ENCODE results near the gene OSBPL6.
"Not testable (repeated sequence)": the region's sequence is repeated elsewhere in the genome, so short reads cannot be mapped to it uniquely, and the experiment has no call there.

Gene OSBPL6

DNA sequence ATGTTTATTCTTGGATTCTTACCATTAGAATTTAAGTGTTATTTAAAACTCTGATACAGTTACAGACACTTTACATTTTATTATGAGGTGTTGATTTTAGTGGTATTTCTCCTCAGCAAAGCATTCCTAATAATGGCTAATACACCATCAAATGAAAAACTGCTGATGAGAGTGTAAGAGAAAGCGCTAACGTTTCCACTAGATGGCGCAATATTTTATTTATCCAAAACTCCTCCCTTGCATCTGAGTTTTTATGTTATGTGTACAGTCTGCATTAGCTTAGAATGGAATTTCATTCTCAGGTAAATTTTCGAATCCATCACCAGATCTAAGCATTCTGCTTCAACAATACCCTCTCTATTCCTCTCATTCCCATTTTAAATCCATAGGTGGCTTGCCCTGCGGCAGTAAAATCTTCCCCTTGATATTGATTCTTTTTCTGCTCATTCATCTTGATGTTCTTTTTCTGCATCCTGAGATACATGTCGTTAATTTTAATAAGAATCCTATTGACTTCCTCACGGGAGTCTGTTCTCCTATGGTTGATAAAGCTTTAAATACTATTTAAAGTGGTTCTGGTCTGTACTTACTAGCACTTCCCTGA is 202.8 kb downstream of the OSBPL6 start:
- no peak for TF ChIP-seq ARNT (IDR thresholded peaks at IDR 0.05)
- no peak for TF ChIP-seq FOXM1 (IDR thresholded peaks at IDR 0.05; ENCODE audit: borderline replicate concordance)
- TF ChIP-seq SUZ12 (IDR thresholded peaks at IDR 0.05), result no peak
- peak; percentile 36 for DNase-seq (ENCODE audit: extremely low spot score)
- ChIA-PET CTCF (interaction anchor here (0.6 to 1.9 kb wide), 7 partner anchors 8 to 82 kb away, joined by 3 to 9 read pairs (median 4); no protein-coding TSS in a partner anchor), POLR2A (interaction anchor here (3.7 kb wide), 1 partner anchor 17 kb away, joined by 14 read pairs; no protein-coding TSS in a partner anchor)

DNA sequence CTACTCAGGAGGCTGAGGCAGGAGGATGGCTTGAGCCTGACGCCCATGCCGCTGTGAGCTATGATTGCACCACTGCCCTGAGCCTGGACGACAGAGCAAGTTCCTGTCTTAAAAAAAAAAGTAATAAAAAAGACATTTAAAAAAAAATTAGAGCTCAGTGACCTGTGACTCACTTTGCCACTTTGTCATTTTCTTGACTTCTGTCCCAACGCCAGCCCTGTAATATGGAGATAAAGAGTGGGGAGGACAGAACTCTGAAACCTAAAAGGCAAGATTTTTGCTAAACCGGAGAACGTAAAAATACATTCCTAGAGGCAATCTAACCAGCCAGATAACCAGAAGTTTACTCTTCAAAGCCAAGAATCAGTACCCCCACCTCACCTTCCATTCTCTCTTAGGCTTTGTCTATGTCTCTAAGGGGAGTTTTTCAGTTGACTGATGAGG is 207.7 kb downstream of the OSBPL6 start:
- no peak for TF ChIP-seq HDGF (IDR thresholded peaks at IDR 0.05; ENCODE audit: borderline replicate concordance)
- TF ChIP-seq, protein P1, sequence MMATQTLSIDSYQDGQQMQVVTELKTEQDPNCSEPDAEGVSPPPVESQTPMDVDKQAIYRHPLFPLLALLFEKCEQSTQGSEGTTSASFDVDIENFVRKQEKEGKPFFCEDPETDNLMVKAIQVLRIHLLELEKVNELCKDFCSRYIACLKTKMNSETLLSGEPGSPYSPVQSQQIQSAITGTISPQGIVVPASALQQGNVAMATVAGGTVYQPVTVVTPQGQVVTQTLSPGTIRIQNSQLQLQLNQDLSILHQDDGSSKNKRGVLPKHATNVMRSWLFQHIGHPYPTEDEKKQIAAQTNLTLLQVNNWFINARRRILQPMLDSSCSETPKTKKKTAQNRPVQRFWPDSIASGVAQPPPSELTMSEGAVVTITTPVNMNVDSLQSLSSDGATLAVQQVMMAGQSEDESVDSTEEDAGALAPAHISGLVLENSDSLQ (IDR thresholded peaks at IDR 0.05), result no peak
- TF ChIP-seq FOXA1 (IDR thresholded peaks at IDR 0.05), result no peak
- no peak for TF ChIP-seq LEF1 (IDR thresholded peaks at IDR 0.05; ENCODE audit: borderline replicate concordance)
- TF ChIP-seq L3MBTL2 (conservative IDR thresholded peaks at IDR 0.05), result no peak
- no peak for TF ChIP-seq FOXK2 (IDR thresholded peaks at IDR 0.05)
- no peak for TF ChIP-seq FOXM1 (IDR thresholded peaks at IDR 0.05; ENCODE audit: borderline replicate concordance)
- no peak for TF ChIP-seq NFRKB (IDR thresholded peaks at IDR 0.05)
- no peak for TF ChIP-seq ARNT (IDR thresholded peaks at IDR 0.05)
- TF ChIP-seq BHLHE40 (IDR thresholded peaks at IDR 0.05; ENCODE audit: borderline replicate concordance), result no peak
- no peak for TF ChIP-seq SUZ12 (IDR thresholded peaks at IDR 0.05)
- CTCF ChIA-PET, result interaction anchor here (0.6 kb wide), 2 partner anchors 95 to 653 kb away, joined by 3 to 4 read pairs; no protein-coding TSS in a partner anchor

DNA sequence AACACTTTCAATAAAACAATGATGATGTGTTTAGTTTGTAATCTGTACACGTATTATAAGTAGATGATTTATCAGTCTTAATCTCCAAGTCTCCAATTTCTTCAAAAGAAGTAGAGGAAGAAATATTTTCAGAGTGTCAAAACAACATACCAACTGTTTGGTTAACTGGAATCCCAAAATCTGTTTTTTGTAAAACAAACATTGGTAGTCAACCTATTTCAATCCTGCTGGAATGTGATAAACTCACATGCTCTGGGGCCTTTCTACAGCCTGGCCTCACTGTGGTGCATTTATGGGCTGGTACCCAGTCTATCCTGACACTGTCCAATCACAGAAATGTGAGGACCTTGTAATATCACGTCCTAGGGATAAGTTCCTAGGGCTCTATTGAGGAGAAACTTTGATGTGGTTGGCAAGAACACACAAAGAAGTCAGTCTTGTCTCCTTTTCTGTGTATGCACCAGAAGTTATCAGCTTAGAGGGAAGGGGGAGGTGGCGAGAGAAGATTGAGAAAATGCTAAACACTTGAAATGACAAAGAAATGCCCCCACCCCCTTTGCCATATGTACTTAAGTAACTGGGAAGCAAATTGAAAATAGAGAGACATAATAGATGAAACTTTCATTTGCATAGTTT is 209.5 kb downstream of the OSBPL6 start:
- TF ChIP-seq ZNF384 (IDR thresholded peaks at IDR 0.05) (no peak), ARNT (IDR thresholded peaks at IDR 0.05) (no peak), NFRKB (IDR thresholded peaks at IDR 0.05) (no peak), L3MBTL2 (conservative IDR thresholded peaks at IDR 0.05) (no peak), LEF1 (IDR thresholded peaks at IDR 0.05; ENCODE audit: borderline replicate concordance) (no peak), FOXK2 (IDR thresholded peaks at IDR 0.05) (no peak), CTBP1 (IDR thresholded peaks at IDR 0.05; ENCODE audit: borderline replicate concordance) (no peak), SUZ12 (IDR thresholded peaks at IDR 0.05) (no peak), SP1 (IDR thresholded peaks at IDR 0.05) (no peak), FOXA1 (IDR thresholded peaks at IDR 0.05) (no peak)
- TF ChIP-seq, protein P1 (IDR thresholded peaks at IDR 0.05), result no peak
- POLR2A ChIA-PET, result interaction anchor here (3.2 kb wide), 1 partner anchor 10 kb away, joined by 19 read pairs; no protein-coding TSS in a partner anchor
- no peak for DNase-seq (ENCODE audit: extremely low spot score)
- CTCF ChIA-PET, result interaction anchor here (1.6 kb wide), 1 partner anchor 11 kb away, joined by 4 read pairs; no protein-coding TSS in a partner anchor

More for the DNA sequence above, 207.7 kb downstream of the OSBPL6 start:
- DNase-seq (ENCODE audit: extremely low spot score), result no peak
- POLR2A ChIA-PET, result interaction anchor here (1.1 kb wide), 1 partner anchor 13 kb away, joined by 3 read pairs; no protein-coding TSS in a partner anchor

DNA sequence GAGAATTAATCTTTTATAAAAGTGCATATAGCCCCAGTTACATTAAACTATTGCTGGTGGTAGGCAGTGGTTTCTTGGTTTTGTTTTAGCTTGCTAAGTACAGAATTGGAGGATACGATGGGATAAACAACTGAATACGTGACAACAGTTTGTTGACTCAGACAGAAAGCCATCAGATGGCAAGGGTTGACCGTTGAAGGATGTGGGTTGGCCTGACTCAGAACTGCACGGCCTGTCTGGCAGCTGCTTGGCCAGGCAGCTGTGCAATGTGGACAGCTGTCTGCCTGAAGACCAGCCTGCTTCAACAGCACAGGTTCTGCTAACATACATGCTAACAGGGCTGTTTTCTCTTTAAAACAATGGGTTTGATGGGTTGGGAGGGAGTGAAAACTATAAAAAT is 210.1 kb downstream of the OSBPL6 start:
- DNase-seq (ENCODE audit: extremely low spot score), result no peak
- POLR2A ChIA-PET, result interaction anchor here (3.2 kb wide), 1 partner anchor 10 kb away, joined by 19 read pairs; no protein-coding TSS in a partner anchor
- CTCF ChIA-PET, result interaction anchor here (1.6 kb wide), 1 partner anchor 10 kb away, joined by 4 read pairs; no protein-coding TSS in a partner anchor
- TF ChIP-seq SUZ12 (IDR thresholded peaks at IDR 0.05) (no peak), L3MBTL2 (conservative IDR thresholded peaks at IDR 0.05) (no peak)
- TF ChIP-seq, protein P1 (IDR thresholded peaks at IDR 0.05), result no peak

DNA sequence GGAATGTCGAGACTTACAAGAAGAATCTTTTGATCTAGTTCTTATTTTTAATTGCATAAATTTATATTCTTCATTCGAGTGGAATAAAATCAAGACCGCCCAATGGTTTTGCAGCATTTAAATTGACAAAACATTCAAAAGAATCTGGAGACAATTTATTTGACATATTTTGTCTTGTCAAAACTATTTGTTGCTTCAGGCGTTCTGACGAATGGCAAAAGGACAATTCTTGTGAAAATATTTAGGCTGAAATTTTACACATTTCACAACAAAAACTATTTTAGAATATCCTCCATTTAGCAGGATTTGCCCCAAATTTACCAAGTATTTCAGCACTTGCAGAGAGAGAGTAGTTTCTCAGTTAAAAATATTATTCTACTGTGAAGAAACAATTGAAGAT is 214.9 kb downstream of the OSBPL6 start:
- ChIA-PET CTCF (no interaction called here), POLR2A (no interaction called here)
- TF ChIP-seq FOXM1 (IDR thresholded peaks at IDR 0.05; ENCODE audit: borderline replicate concordance) (no peak), HDGF (IDR thresholded peaks at IDR 0.05; ENCODE audit: borderline replicate concordance) (no peak), CTBP1 (IDR thresholded peaks at IDR 0.05; ENCODE audit: borderline replicate concordance) (no peak)
- TF ChIP-seq, protein P1 (IDR thresholded peaks at IDR 0.05), result no peak
- DNase-seq (ENCODE audit: extremely low spot score), result no peak

DNA sequence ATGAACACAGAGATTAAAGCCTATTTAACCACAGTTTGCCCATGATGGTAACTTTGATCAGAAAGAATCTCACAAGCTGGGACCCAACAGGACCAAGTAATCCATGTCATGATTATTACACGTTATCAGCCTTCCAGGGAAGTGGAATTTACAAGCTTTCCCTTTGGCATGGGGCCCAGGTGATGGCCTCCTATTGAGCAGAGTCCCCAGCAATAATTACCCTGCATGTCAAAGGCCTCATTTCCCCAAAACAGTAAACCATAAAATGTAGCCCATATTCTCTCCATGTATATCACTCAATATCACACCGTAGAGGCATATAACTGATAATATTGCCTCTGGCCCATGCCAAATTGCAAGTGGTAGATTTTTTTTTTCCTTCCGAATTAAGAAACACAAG is 217.7 kb downstream of the OSBPL6 start:
- TF ChIP-seq CTBP1 (IDR thresholded peaks at IDR 0.05; ENCODE audit: borderline replicate concordance), result no peak
- TF ChIP-seq SP1 (IDR thresholded peaks at IDR 0.05), result no peak
- TF ChIP-seq FOXK2 (IDR thresholded peaks at IDR 0.05), result no peak
- TF ChIP-seq SUZ12 (IDR thresholded peaks at IDR 0.05), result no peak
- TF ChIP-seq FOXM1 (IDR thresholded peaks at IDR 0.05; ENCODE audit: borderline replicate concordance), result no peak
- no peak for TF ChIP-seq L3MBTL2 (conservative IDR thresholded peaks at IDR 0.05)
- no peak for TF ChIP-seq ARNT (IDR thresholded peaks at IDR 0.05)
- no peak for TF ChIP-seq LEF1 (IDR thresholded peaks at IDR 0.05; ENCODE audit: borderline replicate concordance)
- TF ChIP-seq, protein P1 (IDR thresholded peaks at IDR 0.05), result no peak
- no peak for TF ChIP-seq HDGF (IDR thresholded peaks at IDR 0.05; ENCODE audit: borderline replicate concordance)
- no peak for TF ChIP-seq FOXA1 (IDR thresholded peaks at IDR 0.05)
- TF ChIP-seq NFRKB (IDR thresholded peaks at IDR 0.05), result no peak
- no peak for TF ChIP-seq ZNF384 (IDR thresholded peaks at IDR 0.05)
- TF ChIP-seq TARDBP (IDR thresholded peaks at IDR 0.05), result no peak
- TF ChIP-seq BHLHE40 (IDR thresholded peaks at IDR 0.05; ENCODE audit: borderline replicate concordance), result no peak
- DNase-seq (ENCODE audit: extremely low spot score), result no peak
- ChIA-PET POLR2A (no interaction called here), CTCF (interaction anchor here (0.7 kb wide), 1 partner anchor 813 kb away, joined by 3 read pairs; no protein-coding TSS in a partner anchor)

DNA sequence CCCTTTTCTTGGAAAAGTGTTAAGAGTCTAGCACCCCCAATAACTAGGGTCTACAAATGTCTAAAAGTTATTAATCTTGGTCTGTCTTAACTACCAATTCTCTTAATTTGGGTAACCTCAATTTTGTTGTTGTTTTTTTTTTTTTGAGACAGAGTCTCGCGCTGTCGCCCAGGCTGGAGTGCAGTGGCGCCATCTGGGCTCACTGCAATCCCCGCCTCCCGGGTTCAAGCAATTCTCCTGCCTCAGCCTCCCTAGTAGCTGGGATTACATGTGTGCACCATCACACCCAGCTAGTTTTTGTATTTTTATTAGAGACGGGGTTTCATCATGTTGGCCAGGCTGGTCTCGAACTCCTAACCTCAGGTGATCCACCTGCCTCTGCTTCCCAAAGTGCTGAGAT is 218.1 kb downstream of the OSBPL6 start:
- DNase-seq (ENCODE audit: extremely low spot score), result not testable (repeated sequence)
- ChIA-PET POLR2A (interaction anchor here (2.3 to 3.3 kb wide), 5 partner anchors 8 to 299 kb away, joined by 12 to 23 read pairs (median 19); partner anchors contain the start of gene RBM45), CTCF (interaction anchor here (0.7 to 1.0 kb wide), 2 partner anchors 107 to 813 kb away, joined by 3 to 4 read pairs; no protein-coding TSS in a partner anchor)
